Ishikawa (cell line): ENCODE data around the gene GALK2.

Source experiments
- CEBPB ChIP-seq: IDR thresholded peaks from 2 replicates; pipeline ENCODE4 v1.6.1; 2012
- CREB1 ChIP-seq: IDR thresholded peaks from 2 replicates; pipeline ENCODE4 v1.6.1; 2012; ENCODE audit warnings: low read depth
- EGR1 ChIP-seq: IDR thresholded peaks from 2 replicates; pipeline ENCODE4 v1.6.1; 2012
- EP300 ChIP-seq: IDR thresholded peaks from 2 replicates; pipeline ENCODE4 v1.6.1; 2012; ENCODE audit warnings: borderline replicate concordance
- MAX ChIP-seq: IDR thresholded peaks from 2 replicates; pipeline ENCODE4 v1.6.1; 2012
- NFIC ChIP-seq: IDR thresholded peaks from 2 replicates; pipeline ENCODE4 v1.6.1; 2012
- RAD21 ChIP-seq: IDR thresholded peaks from 2 replicates; pipeline ENCODE4 v1.6.1; 2012; ENCODE audit warnings: low read depth
- REST ChIP-seq: IDR thresholded peaks from 2 replicates; pipeline ENCODE4 v1.6.1; 2012; ENCODE audit warnings: low read depth, mild to moderate bottlenecking
- TAF1 ChIP-seq: IDR thresholded peaks from 2 replicates; pipeline ENCODE4 v1.6.1; 2012; ENCODE audit warnings: low read depth, mild to moderate bottlenecking
- TEAD4 ChIP-seq: IDR thresholded peaks from 2 replicates; pipeline ENCODE4 v1.6.1; 2012
- YY1 ChIP-seq: IDR thresholded peaks from 2 replicates; pipeline ENCODE4 v1.6.1; 2012; ENCODE audit warnings: low read depth
- TF ChIP-seq, protein P1 (sequence below): IDR thresholded peaks from 2 replicates; pipeline ENCODE4 v1.6.1; 2012

DNA sequence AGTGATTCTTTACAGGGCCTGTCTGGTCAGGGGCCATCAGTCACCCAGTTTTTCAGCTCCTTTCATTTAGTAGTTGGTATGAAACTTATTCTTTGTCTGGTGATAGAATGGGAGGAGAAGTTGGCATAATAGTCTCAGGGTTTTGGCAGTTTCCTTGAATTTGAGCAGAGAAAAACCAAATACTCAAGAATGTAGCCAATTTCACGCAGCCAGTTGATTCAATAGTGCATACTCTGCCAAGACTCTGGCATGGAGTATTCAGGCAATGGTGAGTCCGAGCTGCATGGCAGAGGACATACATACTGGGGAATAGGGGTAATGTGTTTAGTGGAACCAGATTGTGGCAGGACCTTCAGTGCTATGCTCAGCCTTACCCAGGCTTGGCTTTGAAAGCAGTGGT lies 118.3 kb downstream of the GALK2 start:
- TF ChIP-seq TAF1 = no peak
- no peak for TF ChIP-seq TEAD4
- TF ChIP-seq YY1 = no peak
- TF ChIP-seq CREB1 = no peak
- TF ChIP-seq MAX = no peak
- TF ChIP-seq RAD21 = no peak
- no peak for TF ChIP-seq EP300
- no peak for TF ChIP-seq EGR1
- no peak for TF ChIP-seq REST
- TF ChIP-seq CEBPB = no peak
- TF ChIP-seq, protein P1, sequence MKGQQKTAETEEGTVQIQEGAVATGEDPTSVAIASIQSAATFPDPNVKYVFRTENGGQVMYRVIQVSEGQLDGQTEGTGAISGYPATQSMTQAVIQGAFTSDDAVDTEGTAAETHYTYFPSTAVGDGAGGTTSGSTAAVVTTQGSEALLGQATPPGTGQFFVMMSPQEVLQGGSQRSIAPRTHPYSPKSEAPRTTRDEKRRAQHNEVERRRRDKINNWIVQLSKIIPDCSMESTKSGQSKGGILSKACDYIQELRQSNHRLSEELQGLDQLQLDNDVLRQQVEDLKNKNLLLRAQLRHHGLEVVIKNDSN = no peak
- TF ChIP-seq NFIC = no peak
